Right kidney (tissue), 1 donor: ENCODE results near the gene FAM124B.

ENCODE experiments used
- DNase-seq: peaks from one replicate; pipeline ENCODE4 v3.0.0-alpha.2; 2016

Gene FAM124B

DNA sequence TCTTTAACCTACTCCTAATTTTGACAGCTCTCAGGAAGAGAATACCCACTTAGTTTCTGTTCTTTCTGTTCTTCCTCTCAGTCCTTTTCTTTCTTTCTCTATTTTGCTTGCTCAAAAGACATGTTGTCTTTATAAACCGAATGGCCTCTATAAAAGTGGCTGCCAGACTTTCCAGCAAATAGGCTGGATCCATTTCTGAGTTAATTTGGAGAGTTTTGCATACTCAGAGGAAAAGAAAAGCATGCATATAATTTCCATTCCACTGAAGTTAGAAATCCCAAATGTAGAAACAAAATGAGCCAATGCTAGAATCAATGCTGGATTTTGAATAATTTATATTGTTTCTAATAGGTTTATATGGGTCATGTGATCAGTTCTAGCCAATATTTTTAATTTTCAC, 65.9 kb downstream of the FAM124B start:
- no peak for DNase-seq

DNA sequence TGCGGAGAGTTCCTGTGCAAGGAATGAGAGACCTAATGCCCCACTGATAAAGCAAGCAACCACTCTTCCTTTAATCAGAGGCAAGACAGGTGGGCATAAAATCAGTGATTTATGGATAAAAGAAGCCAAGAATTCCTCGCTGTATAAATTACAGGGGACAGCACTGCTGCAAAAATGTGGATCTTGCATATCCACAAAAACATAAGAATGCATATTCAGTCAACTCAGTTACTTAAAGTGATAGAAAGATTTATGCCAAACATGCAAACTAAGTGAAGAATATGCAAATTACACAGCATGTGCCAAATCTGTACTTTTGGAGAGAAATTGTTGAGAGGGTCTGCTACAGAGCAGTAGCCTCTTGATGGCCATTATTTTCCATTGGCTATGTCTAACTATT, 67.2 kb downstream of the FAM124B start:
- no peak for DNase-seq

DNA sequence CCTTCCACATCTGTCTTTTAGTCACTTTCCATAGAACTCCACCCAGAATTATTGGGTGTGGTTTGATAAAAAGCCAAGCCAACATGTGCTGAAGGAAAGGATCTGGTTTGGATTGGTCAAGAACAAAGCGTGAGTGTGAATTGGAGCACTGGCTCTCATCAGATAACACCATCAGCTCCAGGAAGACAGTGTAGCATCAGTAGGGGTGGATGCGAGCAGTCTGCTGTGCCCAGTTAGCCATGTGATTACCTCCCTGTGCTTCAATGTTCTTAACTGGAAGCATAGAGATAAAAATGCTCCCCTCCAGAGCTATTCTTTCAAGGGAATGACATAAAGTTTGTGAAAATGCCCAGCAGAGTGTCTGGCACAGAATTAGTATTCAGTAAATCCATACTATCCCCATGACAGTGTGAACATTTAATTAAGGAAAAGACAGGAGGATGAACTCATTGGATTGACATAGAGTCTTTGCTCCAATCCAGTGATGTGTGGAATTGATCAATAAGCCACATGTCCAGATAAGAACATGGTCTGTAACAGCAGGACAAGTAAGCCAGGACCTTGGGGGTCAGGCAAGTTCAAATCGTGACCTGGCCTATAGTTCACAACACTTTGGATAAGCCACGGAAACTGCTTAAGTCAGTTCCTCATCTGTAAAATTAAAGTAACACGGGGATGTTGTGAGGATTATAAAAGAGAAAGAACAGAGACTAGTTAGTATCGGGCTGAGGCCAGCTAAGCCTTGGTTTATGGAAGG, 68.0 kb downstream of the FAM124B start:
- DNase-seq = no peak

DNA sequence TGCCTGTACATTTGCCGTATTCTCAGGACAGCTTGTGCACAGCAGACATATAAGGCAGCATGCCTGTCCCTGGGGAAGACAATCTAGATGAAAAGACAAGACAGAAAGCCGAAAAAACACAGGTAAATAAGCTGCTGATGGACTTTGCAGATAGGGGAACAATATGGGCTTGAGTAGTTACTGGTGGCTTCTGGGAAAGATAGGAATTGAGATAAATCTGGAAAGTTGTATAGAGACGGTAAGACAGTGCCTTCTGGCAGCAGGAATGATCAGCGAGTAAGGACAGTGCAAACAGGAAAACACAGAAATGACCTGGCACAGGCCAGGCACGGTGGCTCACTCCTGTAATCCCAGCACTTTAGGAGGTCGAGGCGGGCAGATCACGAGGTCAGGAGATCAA, 70.2 kb downstream of the FAM124B start:
- DNase-seq = no peak

DNA sequence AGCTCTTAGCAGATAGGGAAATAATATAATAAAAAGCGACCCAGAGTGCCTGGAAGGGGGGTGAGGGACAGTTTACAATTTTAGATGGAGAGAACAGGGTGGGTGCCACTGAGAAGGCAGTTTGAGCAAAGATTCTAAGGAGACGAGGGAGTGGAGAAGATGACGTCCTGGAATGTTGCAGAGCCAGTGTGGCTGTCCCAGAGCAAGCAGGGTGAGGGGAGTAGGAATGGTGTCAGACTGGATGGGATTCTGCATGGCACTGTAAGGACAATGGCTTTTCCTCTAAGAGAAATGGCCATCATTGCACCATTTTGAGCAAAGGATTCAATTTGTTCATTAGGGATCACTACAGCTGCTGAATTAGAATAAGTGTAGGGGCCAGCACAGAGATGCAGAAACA, 73.1 kb downstream of the FAM124B start:
- DNase-seq = no peak
